T follicular helper cell (primary cell): ENCODE measurements around the gene HIPK2.

ENCODE experiments used
- DNase-seq: peaks from one replicate; pipeline ENCODE4 v3.0.0-alpha.2; 2020; ENCODE audit warnings: low read depth

The HIPK2 gene

GRCh38 chr7:139538881-139539635, 238.7 kb downstream of the HIPK2 start:
- no peak for DNase-seq

- no peak for DNase-seq
Observed at GRCh38 chr7:139536152-139536551, 241.6 kb downstream of the HIPK2 start.

GRCh38 chr7:139534966-139535651, 242.7 kb downstream of the HIPK2 start:
- no peak for DNase-seq

GRCh38 chr7:139534096-139534495, 243.7 kb downstream of the HIPK2 start:
- no peak for DNase-seq

- no peak for DNase-seq
Observed at GRCh38 chr7:139532636-139533155, 245.1 kb downstream of the HIPK2 start.

- DNase-seq, result no peak
Observed at GRCh38 chr7:139531094-139531493, 246.7 kb downstream of the HIPK2 start.

GRCh38 chr7:139526578-139527544, 250.9 kb downstream of the HIPK2 start:
- no peak for DNase-seq

- DNase-seq, result no peak
Observed at GRCh38 chr7:139525750-139526149, 252.0 kb downstream of the HIPK2 start.

GRCh38 chr7:139525239-139525638, 252.6 kb downstream of the HIPK2 start:
- DNase-seq, result no peak

- DNase-seq, result no peak
Observed at GRCh38 chr7:139523968-139524815, 253.6 kb downstream of the HIPK2 start.

- no peak for DNase-seq
Observed at GRCh38 chr7:139523199-139523941, 254.4 kb downstream of the HIPK2 start, which contains the start of gene CLEC2L. Gene CLEC2L (plus strand): TSS chr7:139523685. CDS start chr7:139523928, 243 bp downstream.

- DNase-seq, result no peak
Observed at GRCh38 chr7:139522830-139523198, 255.0 kb downstream of the HIPK2 start.

GRCh38 chr7:139521439-139521838, 256.4 kb downstream of the HIPK2 start:
- DNase-seq, result no peak

GRCh38 chr7:139515266-139515665, 262.5 kb downstream of the HIPK2 start:
- no peak for DNase-seq
